Measurements from ENCODE around the gene HP.
"Not testable (repeated sequence)": the region's sequence is repeated elsewhere in the genome, so short reads cannot be mapped to it uniquely, and the experiment has no call there.

HP gene

GRCh38 chr16:72044296-72044695 is 10.0 kb upstream of the HP start:
- DNase-seq = no peak

- no peak for DNase-seq
These were observed 9.4 kb upstream of the HP start for GRCh38 chr16:72044825-72045359.

- peak; percentile 20 for DNase-seq
These were observed 5.2 kb upstream of the HP start for GRCh38 chr16:72049110-72049509.

GRCh38 chr16:72050769-72051464 is 3.4 kb upstream of the HP start:
- peak; percentile 60 for DNase-seq

- peak; percentile 83 for DNase-seq
These were observed 2.5 kb upstream of the HP start for GRCh38 chr16:72051818-72052217.

GRCh38 chr16:72055911-72056310 is 1.6 kb downstream of the HP start:
- no peak for DNase-seq

GRCh38 chr16:72057313-72057712 is 3.0 kb downstream of the HP start:
- not testable (repeated sequence) for DNase-seq

GRCh38 chr16:72059060-72059459 is 4.8 kb downstream of the HP start:
- DNase-seq = not testable (repeated sequence)

- no peak for DNase-seq
These were observed 6.1 kb downstream of the HP start for GRCh38 chr16:72060405-72060804.

- DNase-seq = no peak
These were observed 7.3 kb downstream of the HP start for GRCh38 chr16:72061564-72061963.

GRCh38 chr16:72064361-72064894 is 10.1 kb downstream of the HP start:
- no peak for DNase-seq

- DNase-seq = peak; percentile 25
These were observed 12.4 kb downstream of the HP start for GRCh38 chr16:72066747-72067146.

- DNase-seq = no peak
These were observed 14.6 kb downstream of the HP start for GRCh38 chr16:72068930-72069329.

- no peak for DNase-seq
These were observed 18.4 kb downstream of the HP start for GRCh38 chr16:72072514-72073342.

- DNase-seq = no peak
These were observed 19.4 kb downstream of the HP start for GRCh38 chr16:72073560-72074230.

GRCh38 chr16:72075067-72075466 is 20.8 kb downstream of the HP start:
- not testable (repeated sequence) for DNase-seq

- DNase-seq = not testable (repeated sequence)
These were observed 22.8 kb downstream of the HP start for GRCh38 chr16:72076991-72077706.

GRCh38 chr16:72083778-72084404 is 29.6 kb downstream of the HP start:
- peak; percentile 16 for DNase-seq

- no peak for DNase-seq
These were observed 30.1 kb downstream of the HP start for GRCh38 chr16:72084445-72084844.

- no peak for DNase-seq
These were observed 30.7 kb downstream of the HP start for GRCh38 chr16:72085002-72085401.

- no peak for DNase-seq
These were observed 36.9 kb downstream of the HP start for GRCh38 chr16:72091217-72091616.
